NCI-H345 treated with DMSO at 0.1 percent for 48 hours (cell line): ENCODE measurements around the gene SCGB1D2.

ENCODE experiments used
- DNase-seq: peaks from one replicate; lab custom pipeline; 2025; ENCODE audit not compliant: unreplicated experiment; lab: John Stamatoyannopoulos, UW

SCGB1D2 gene

DNA sequence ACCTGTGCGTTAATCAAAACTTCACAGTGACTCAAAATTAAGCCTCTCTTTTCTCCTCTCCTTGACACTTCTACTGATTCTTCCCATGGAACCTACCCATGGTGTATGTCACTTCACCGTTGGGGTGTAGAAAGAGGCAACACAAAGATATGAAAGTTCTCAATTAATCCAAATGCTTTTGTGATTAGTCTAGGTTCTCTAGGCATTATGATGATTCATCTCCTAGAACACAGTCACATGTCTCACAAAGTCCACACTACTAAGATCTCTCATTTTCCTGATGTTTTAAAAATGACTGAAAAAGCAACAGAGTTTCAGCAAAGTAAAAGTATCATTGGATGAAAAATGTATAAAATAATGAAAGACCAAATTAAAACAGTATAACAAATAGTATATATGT lies 14.2 kb downstream of the SCGB1D2 start:
- no peak for DNase-seq

DNA sequence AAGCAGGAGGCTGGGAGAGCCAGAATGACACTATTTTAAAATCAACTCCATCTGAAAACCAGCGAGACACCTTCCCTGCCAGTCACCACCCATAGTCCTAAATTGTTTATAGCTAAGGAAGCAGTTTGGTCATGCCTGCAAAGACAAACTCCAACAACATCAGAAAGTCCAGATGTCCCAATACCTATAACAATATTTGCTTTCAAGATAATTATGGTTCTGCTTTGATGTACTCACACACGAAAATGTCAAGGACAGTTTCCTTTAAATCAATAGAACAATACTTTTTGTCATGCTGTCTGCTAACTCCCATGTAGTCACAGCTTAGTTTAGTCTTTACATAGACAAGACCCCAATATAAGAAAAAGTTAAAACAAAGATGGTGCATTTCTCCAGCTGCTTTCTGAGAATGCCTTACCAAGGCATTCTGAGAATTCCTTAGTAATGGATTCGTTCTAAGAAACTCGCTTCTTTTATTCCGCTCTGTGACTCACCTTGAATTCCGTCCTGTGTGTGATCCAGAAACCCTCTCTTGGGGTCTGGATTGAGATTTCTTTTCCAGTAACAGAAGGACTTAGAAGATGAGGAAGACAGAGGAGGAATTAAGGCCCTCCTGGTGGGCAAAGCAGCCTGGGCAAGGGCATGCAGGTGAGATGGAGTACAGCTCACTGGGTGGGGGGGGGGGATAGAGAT lies 18.4 kb downstream of the SCGB1D2 start:
- no peak for DNase-seq

DNA sequence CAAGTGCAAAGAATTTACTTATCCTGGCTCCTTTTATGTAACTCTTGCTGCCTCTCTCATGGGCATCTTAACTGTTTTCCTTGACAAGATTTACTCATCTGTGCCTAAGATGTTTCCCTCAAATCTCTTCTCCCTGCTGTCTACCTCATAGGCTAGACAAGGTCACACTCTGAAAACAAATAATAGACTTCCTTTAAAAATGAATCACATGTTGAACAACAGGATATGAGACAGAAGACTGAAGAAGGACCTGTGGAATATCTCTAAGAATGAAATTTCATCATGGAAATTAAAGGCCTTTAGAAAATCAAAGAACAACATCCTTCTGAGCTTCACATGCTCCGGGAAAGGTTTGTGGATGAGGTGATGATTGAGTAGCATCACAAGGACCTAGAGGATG lies 22.0 kb downstream of the SCGB1D2 start:
- DNase-seq, result no peak

DNA sequence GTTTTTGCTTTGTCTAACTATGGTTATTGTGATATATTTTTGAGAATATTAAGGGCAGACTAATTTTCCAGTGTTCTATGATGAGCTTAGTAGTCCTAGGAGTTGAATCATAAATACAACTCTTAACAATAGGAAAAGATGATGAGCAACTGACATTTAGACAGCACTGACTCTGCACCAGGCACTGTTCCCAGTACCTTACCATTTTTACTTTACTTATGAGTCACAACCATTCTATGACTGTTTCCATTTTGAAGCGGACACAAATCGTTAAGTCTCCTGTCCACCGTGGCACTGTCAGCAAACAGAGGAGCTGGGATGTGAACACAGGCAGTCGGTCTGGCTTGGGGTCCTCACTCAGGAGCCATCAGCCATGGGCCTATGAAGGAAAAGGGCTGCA lies 24.5 kb downstream of the SCGB1D2 start:
- no peak for DNase-seq

DNA sequence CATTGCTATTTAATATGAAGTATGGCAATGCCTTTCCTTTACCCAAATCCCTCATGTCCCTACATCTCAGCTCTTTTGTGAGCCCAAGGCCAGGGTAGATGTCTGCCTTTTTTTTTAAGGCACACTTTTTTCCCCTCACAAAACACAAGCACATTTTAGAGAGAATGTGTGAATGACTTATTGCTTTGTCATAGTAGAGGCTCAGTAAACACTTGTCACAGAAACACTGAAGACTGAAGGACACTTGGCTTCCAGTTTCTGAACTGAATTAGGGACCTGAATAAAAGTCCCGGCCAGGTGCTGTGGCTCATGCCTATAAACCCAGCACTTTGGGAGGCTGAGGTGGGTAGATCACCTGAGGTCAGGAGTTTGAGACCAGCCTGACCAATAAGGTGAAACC lies 25.0 kb downstream of the SCGB1D2 start:
- no peak for DNase-seq

DNA sequence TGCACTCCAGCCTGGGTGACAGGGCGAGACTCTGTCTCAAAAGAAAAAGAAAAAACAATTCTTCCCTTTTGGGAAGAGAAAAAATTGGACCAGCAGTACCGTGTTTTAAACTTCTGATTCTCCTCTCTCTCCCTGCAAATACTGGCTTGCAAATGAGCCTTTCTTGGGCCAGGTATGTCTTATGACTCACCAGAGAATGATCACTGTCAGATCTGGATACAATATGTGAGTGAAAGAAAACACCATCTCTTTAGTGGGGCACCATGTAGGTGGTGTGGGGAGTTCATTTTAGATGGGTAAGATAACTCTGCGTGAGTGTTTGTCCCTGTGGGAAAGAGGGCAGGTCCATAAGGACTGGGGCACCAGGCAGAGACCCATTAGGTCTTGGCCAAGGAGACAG lies 25.5 kb downstream of the SCGB1D2 start:
- no peak for DNase-seq

DNA sequence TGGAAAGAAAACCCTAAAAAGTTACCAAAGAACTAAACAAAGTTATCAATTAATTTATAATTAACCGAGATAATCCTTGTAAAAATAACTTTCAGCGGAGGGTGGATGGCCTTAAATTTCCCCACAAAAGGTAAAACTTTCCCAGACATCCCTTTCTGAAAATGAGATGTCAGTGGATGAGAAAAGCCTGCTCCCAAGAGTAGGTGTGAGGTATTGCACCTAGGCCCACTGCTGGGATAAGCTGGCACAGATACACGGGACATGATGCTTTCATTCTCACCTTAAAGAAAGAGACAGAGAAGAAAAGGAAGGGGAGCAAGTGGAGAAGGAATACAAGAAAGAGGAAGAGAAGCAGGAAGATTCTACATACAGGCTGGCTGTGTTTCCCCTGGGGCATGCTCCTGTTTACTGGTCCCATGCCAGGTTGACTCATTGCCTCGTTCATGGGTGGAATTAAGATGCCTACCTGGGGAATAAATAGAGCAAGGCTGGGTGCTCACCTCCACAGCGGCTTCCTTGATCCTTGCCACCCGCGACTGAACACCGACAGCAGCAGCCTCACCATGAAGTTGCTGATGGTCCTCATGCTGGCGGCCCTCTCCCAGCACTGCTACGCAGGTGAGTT lies 27.7 kb downstream of the SCGB1D2 start, which contains the start of gene SCGB2A2:
Gene SCGB2A2 (plus strand): TSS at position 505 of the 625 bp plus-strand sequence. CDS start 59 bp downstream, at position 564.
- DNase-seq, result no peak

DNA sequence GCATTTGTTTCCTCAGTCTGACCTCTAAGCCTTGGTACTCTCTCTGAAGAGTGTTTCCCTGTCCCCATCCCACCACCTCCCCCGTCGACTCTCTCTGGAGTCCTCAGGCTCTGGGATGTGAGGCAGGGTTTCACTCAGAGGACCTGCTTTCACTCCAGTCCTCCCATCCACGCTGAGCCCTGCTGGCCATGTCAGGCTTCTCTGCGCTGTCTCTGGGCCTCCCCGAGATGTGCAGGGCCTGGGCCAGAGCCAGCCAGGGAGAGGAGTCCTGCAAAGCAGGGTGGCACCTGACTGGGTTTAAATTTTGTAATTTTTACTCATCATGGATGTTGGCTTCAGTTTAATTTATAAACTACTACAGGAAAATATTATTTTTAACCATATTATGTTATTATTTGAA lies 31.2 kb downstream of the SCGB1D2 start:
- DNase-seq, result no peak

DNA sequence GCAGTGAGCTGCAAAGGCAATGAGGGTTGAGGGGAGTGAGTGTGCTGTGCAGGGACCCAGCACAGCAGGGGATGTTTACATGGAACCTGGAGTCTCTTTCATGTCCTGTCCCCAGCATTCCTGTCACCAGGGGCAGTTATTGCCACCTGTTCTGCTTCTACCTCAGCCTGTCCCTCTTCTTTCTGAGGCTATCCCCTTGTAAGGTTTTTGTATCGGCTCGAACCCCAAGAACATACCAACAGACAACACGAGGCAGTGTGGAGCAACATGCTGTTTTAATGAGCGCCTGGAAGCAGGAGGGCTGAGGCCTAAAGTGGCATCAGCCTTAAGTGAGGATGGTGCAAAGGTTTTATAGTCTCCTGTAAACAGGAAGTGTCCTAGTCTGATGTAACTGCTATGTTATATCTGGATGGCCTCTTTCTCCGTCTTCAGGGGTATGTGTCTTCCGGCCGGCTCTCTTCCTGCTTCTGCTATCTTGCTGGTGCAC lies 31.8 kb downstream of the SCGB1D2 start:
- no peak for DNase-seq

DNA sequence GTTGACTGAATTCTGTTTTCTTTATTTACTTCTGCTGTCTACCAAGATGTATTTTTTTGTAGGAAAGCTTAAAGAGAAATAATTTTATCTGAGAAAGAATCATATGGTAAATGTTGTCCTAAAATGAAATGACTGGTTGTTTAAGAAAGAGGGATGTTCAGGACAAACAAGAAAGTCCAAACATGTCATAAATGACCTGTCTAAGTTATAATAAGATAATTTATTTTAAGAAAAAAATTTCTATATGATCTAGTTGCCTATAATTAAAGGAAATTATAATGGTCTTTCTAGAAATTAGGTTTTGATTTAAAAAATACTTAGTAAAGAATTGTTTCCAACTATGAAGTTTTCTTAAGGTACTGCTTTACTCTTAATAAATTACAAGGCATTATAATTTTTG lies 38.4 kb downstream of the SCGB1D2 start:
- DNase-seq, result no peak
